CD4-positive, alpha-beta T cell treated with Interleukin-17A for 1 hour (primary cell): ENCODE results near the gene ANAPC16.
A peak's percentile ranks its signal among the peaks of the same experiment; 100 is the strongest.
"Not testable (repeated sequence)": the region's sequence is repeated elsewhere in the genome, so short reads cannot be mapped to it uniquely, and the experiment has no call there.

Experiments used
- DNase-seq: peaks from one replicate; pipeline ENCODE4 v3.0.0-alpha.2; 2020

ANAPC16 gene

DNA sequence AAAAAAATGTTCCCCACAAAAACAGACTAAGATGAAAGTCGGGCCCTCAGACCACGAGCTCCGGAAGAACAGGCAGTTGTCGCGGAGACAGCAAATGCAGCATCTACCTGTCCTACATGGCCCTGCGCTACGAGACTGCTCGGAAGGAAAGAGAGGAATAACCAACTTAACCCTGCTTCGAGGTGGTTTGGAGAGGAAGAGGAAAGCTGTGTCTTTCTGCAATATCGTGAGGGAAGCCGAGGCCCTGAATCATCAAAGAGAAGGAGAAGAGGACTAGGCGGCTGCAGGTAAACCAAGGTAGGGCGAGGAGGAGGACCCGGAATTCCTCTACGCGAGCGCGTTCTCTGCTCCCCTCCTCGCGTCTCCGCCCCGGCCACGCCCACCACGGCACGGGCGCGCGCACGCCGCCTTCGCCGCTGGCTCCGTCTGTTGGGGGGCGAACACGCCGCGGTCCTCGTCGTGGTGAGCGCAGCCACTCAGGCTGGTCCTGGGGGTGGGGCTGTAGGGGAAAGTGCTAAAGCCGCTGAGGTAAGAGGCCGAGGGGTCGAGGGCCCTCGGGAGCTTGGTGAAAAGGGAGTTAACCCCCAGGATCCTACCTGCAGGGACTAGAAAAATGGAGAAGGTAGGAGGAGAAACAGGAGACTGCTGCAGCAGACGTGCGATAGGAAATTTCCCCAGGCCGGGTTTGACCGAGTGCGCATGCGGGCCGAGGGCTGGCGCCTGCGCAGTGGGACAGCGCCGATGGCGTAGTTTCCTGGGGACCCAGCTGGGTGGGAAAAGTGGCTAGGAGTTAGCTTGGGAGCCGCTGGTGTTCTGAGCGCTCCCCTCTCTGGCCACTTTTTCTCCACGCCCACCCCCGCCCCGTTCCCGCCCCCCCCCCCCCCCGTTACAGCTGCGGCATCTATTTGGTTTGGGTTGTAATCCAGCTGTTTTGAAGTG, at the start of gene ANAPC16, which contains the start of gene ASCC1:
Gene ANAPC16, plus strand, starts transcription at position 402 of the 939 bp plus-strand sequence. CDS start 7,903 bp downstream, outside the sequence.
Gene ASCC1, minus strand, starts transcription at position 666 of the 939 bp plus-strand sequence. CDS start 2,978 bp downstream, outside the sequence.
- DNase-seq, result peak; percentile 95

GRCh38 chr10:72167118-72167517, 48.7 kb upstream of the ANAPC16 start:
- DNase-seq, result no peak

DNA sequence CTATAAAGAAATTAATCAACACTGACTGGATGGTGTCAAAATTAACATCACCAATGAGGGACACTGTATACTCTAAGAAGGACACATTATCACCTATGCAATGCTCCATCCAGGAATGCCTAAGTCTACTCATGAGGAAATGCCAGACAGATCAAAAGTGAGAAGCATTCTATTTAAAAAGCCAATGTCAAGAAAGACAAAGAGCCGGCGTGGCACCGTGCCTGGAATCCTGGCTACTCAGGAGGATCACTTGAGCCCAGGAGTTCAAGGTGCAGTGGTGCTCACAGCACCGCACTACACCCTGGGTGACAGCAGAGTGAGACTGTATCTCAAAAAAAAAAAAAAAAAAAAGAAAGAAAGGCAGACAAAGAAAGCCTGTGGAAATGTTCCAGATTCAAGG, 45.5 kb upstream of the ANAPC16 start:
- DNase-seq, result no peak

DNA sequence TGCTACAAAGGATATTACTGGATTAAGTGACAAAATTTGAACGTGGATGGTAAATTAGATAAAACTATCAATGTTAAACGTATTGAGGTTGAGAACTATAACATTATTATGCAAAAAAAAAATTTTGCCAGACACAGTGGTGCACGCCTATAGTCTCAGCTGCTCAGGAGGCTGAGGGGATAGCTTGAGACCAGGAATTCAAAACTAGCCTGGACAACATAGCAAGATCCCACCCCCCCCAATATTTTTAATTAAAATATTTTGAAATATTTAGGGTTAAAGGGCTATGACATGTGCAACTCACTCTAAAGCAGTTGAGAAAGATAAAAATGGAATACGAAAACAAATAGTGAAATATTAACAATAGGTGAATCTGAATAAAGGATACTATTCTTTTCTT, 45.1 kb upstream of the ANAPC16 start:
- DNase-seq, result no peak

- DNase-seq, result no peak
Observed at GRCh38 chr10:72171175-72171630, 44.6 kb upstream of the ANAPC16 start.

- DNase-seq, result no peak
Observed at GRCh38 chr10:72173262-72173618, 42.6 kb upstream of the ANAPC16 start.

DNA sequence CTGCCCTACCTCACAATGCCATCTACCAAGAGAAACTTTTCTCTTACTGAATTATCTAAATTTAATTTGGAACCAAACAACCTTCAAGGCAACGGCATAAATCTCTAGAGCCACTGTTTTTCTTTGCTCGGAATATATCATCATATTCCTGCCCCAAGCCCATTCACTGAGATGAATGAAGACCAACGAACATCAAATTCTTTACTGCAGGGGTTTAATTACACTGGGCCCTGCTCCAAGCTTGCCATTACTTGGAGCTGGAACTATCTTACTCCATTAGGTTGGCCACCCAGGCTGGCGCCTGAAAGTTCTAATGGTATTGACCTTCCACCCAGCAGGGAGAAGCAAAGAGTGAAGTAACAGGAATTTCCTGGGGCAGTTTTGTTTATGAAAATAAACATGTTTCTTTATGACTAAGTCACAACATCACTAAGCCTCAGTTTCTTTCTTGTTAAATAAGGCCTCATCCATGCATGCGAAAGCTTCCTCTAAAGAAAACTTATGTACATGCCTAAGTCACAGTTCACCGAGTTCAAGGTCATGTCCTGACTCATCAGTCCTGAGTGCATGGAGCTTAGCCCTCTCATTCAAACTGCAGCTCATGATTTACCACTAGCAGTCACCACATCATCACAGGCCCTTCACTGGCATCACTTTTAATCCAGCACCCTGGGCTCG, 42.1 kb upstream of the ANAPC16 start:
- no peak for DNase-seq

DNA sequence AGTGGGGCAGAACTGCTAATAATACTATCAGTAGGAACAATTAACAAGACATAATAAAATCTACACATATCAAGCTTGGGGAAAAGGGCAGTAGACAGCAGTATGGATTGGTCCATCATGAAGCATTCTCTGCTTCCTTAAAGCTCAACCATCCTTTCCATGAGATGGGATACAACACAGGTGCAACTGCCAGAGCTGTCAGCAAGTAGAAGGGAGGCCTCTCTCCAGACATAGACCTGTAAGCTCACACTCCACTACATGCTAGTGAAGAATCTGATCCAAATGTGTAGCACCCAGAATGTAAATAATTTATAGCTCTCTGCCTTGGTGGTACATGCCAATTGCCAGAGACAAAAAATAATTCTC, 41.5 kb upstream of the ANAPC16 start:
- no peak for DNase-seq

- no peak for DNase-seq
Observed at GRCh38 chr10:72175149-72175548, 40.7 kb upstream of the ANAPC16 start.

- DNase-seq, result no peak
Observed at GRCh38 chr10:72176701-72177100, 39.1 kb upstream of the ANAPC16 start.

DNA sequence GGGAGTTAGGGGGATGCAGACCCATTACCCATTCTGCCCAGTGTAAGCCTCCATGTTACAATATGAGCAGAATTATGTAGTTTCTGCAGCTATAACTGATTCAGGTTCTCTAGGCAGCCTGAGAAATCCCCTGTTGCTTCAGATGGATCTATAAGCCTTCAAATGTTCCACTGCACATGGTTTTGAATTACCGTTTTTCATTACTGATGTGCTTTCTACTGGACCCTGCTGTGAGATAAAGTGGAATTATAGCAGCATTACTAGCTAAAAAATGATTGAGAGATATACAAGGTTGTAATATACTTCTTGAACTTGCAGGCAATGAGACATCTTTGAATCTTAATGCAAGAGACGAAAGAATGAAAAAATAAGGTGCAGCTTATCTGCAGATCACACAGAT, 38.4 kb upstream of the ANAPC16 start:
- no peak for DNase-seq

GRCh38 chr10:72184156-72184555, 31.7 kb upstream of the ANAPC16 start:
- DNase-seq, result no peak

- DNase-seq, result no peak
Observed at GRCh38 chr10:72186258-72186981, 29.4 kb upstream of the ANAPC16 start.

DNA sequence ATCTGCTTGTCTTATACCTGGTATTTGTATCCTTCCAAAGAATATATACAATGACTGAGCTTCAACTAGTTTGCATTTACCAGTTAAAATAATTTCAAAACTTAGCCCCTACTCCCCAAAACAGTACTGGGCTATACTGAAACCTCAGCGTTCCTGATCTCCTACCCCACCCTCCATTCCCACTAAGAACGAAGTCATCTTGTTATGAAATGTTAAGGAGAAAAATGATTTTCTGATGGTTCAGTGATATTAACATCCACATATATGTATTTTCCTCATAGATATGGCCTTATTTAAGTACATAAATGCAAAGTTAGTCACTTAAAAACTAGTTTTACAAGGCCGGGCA, 28.9 kb upstream of the ANAPC16 start:
- DNase-seq, result no peak

DNA sequence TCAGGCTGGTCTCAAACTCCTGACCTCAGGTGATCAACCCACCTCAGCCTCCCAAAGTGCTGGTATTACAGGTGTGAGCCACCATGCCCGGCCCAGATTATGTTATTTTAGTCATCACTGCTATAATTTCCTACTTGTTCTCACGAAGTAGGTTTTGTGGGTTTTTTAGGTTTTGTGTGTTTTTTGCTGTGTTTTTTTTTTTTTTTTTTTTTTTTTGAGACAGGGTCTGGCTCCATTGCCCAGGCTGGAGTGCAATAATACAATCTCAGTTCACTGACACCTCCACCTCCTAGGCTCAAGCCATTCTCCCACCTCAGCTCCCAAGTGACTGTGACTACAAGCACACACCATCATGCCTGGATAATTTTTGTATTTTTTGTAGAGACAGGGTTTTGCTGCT, 20.9 kb upstream of the ANAPC16 start:
- DNase-seq, result no peak

- no peak for DNase-seq
Observed at GRCh38 chr10:72200883-72201282, 14.9 kb upstream of the ANAPC16 start.

- no peak for DNase-seq
Observed at GRCh38 chr10:72201293-72201692, 14.5 kb upstream of the ANAPC16 start.

DNA sequence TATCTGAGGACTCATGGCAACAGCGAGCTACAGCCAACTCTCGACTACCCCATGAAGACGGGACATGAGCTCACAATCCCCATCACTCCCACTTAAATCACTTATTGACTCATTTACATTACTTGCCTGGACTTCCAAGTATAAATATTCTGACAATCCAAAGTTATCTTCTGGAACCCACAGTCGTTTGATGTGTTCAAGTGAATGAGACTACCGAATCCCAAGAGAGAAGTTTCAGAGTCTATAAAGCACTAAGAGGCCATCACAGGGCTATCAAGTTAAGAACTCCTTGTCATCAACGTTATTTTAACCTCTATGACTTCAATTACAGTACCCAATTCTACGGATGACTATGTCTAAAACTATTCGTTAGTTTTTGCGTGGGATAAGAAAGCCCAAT, 11.5 kb upstream of the ANAPC16 start:
- no peak for DNase-seq

DNA sequence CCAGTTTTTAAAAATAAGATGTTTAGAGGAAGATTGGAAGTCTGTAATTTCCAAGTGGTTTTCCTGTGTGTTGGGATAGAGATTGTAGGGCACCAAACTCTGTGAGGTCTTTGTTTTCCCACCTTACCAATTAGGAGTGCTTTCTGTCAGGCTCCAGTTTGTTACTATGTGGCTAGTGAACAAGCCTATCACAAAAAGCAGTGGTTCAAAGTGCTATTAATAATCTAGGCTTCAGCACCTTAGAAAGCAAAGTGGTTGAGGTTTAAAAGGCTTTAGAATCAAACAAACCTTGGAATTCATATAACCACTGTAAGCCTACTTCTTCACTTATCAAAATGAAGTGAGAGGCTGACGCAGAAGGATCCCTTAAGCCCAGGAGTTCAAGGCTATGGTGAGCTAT, 11.1 kb upstream of the ANAPC16 start:
- no peak for DNase-seq

DNA sequence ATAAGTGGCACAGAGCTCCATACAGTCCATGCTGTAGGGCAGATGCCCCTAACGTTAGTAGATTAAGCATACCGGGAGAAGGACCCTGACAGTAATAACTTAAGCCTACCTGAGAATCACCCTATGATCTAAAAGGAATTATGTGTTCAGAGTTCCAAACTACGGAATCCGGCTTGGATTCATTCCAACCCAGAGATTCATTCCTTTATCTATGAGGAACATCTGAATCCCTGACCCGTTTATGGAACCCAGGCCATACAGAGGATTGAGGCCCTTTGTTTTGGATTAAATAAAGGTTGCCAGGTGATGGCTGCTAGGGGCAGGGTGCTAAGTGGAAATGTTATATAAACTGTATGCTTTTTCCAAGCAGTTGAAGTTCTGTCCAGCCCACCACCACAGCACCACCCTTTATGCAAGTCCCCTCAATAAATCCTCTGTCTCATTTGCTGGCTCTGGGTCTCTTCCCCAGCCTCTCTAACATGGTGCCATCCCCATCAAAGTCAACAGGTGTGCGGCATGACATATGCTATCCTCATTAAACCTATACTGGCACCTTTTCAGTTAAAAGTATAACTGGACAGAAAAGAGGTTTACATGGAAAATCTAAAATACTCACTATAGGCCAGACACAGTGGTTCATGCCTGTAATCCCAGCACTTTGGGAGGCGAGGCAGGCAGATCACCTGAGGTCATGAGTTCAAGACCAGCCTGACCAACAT, 9.1 kb upstream of the ANAPC16 start:
- no peak for DNase-seq

DNA sequence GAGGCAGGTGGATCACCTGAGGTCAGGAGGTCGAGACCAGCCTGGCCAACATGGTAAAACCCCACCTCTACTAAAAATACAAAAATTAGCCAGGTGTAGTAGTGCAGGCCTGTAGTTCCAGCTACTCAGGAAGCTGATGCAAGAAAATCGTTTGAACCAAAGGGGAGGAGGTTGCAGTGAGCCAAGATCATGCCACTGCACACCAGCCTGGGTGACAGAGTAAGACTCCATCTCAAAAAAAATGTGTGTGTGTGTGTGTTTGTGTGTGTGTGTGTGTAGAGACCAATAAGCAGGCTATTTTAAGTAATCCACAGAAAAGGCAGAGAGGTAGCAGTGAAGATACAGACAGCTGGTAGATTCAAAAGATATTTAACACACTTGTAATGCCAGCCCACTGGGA, 7.3 kb upstream of the ANAPC16 start:
- not testable (repeated sequence) for DNase-seq

- DNase-seq, result not testable (repeated sequence)
Observed at GRCh38 chr10:72211381-72211780, 4.4 kb upstream of the ANAPC16 start.

GRCh38 chr10:72211832-72212231, 4.0 kb upstream of the ANAPC16 start:
- DNase-seq, result not testable (repeated sequence)
